ENCODE data around the gene MTHFSD. TPM values are rescaled to one million over a fixed set of nuclear protein-coding genes. Genes with fewer than 3 reads are reported as not detected.

The MTHFSD gene
- total and polyA plus RNA-seq, 10 donors: 9.1 to 32.1 (median 18.0) TPM

- peaks cover 17 to 75% (median 55%) of the 10 kb centered on the region in 6 donors for H3K4me1 ChIP-seq
- 1 to 2% (median 1%) methylated on average over 30 to 79 of the region's 79 CpGs for WGBS, 5 donors
- peak overlapping the region; percentile 42 to 85 (median 62) for H3K4me3 ChIP-seq
- H3K27ac ChIP-seq: peak overlapping the region in 7 of 8 donors; percentile 9 to 70 (median 51)
- H3K9me3 ChIP-seq: no peaks in the 10 kb centered on the region
- no peaks in the 10 kb centered on the region for H3K36me3 ChIP-seq
- intact Hi-C loops (cut with DNase I; ENCODE audit: low total_unique reads): no loop called here
- no peak for TF ChIP-seq CTCF (IDR thresholded peaks at IDR 0.05 in 8 of 11, conservative IDR thresholded peaks at IDR 0.05 in 3 of 11)
- peak in 2 of 3 donors; percentile 49 to 57 for TF ChIP-seq POLR2AphosphoS5 (IDR thresholded peaks at IDR 0.05)
- no peak for DNase-seq
- H3K27me3 ChIP-seq (replicated peaks in 1 of 7): peaks cover 14 to 100% (median 97%) of the 10 kb centered on the region in 7 donors
These were observed 45.9 kb downstream of the MTHFSD start for GRCh38 chr16:86508947-86509758.

DNA sequence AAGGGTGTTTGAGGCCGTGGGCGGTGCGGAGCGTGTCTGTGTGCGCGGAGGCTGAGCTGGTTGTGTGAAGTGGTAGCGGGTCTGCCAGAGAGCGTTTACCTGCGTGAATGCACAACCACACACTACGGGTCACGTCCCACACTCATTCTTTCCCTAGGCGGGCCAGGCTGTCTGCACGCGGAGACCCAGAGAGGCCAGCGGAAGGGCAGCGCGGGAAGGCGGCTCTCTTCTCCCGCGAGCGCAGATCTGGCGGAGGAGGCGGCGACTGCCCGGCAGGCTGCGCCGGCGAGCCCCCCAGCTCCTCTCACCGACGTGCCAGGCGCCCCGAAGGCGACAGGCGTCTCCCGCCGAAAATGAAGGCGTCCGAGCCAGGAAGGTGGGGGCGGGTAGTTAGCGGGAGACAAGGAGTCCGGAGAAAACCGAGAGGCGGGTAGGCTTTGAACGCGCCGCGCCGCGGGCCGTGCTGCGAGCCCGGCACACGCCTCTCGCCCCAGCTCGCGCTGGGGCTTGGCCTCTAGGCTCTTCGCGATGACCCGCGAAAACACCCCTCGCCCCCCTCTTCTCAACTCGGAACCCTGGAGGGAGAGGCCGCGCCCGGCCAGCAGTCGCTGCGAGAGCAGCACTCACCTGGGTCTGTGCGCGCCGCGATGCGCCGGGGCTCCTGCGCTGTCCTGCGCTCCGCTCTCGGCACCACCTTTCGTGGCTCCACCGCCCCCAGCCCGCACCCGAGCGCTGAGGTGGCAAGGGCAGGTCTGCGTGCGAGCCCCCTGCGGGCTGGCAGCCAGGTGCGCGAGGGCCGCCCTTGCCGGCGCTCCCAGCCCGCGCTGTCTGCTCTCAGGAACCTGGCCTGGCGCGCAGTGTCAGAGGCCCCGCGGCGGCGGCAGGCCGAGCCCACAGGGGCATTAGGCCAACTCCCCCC is 46.7 kb downstream of the MTHFSD start:
- no peak overlapping the region for H3K27ac ChIP-seq
- intact Hi-C loops (cut with DNase I; ENCODE audit: low total_unique reads): no loop called here

GRCh38 chr16:86507173-86508027 is 47.6 kb downstream of the MTHFSD start:
- 14 to 26% (median 17%) methylated on average over 36 to 37 of the region's 37 CpGs for WGBS, 5 donors
- peaks cover 17 to 74% (median 55%) of the 10 kb centered on the region in 6 donors for H3K4me1 ChIP-seq
- no peak overlapping the region for H3K27ac ChIP-seq
- peak overlapping the region in 1 of 8 donors; percentile 85 for H3K4me3 ChIP-seq
- intact Hi-C loops (cut with DNase I; ENCODE audit: low total_unique reads): no loop called here
- H3K36me3 ChIP-seq: no peaks in the 10 kb centered on the region
- no peak for DNase-seq
- TF ChIP-seq POLR2A (IDR thresholded peaks at IDR 0.05): no peak
- TF ChIP-seq CTCF (IDR thresholded peaks at IDR 0.05 in 8 of 11, conservative IDR thresholded peaks at IDR 0.05 in 3 of 11): no peak
- TF ChIP-seq POLR2AphosphoS5 (IDR thresholded peaks at IDR 0.05): no peak
- H3K27me3 ChIP-seq (replicated peaks in 1 of 7): peaks cover 14 to 100% (median 100%) of the 10 kb centered on the region in 7 donors
- no peaks in the 10 kb centered on the region for H3K9me3 ChIP-seq

More for the DNA sequence above, 46.7 kb downstream of the MTHFSD start:
- Histone ChIP-seq H3K9me3 (no peaks in the 10 kb centered on the region), H3K4me3 (peak overlapping the region; percentile 42 to 85 (median 62)), H3K36me3 (no peaks in the 10 kb centered on the region), H3K27me3 (replicated peaks in 1 of 7) (peaks cover 14 to 100% (median 100%) of the 10 kb centered on the region in 7 donors), H3K4me1 (peaks cover 17 to 75% (median 55%) of the 10 kb centered on the region in 6 donors)
- TF ChIP-seq POLR2A (IDR thresholded peaks at IDR 0.05) (no peak), CTCF (IDR thresholded peaks at IDR 0.05 in 8 of 11, conservative IDR thresholded peaks at IDR 0.05 in 3 of 11) (no peak), POLR2AphosphoS5 (IDR thresholded peaks at IDR 0.05) (no peak)
- DNase-seq: no peak
- 3 to 15% (median 4%) methylated on average over 36 to 99 of the region's 99 CpGs for WGBS, 5 donors

Data from spleen (tissue), 11 donors.